ENCODE results near the gene MTIF3. TPM values are rescaled to one million over a fixed set of nuclear protein-coding genes. Genes with fewer than 3 reads are reported as not detected.

MTIF3 gene
- total RNA-seq, 2 donors from 2014 or later: 26.0 to 51.1 TPM

GRCh38 chr13:27432180-27432579 lies 18.2 kb downstream of the MTIF3 start:
- Histone ChIP-seq H3K9me3 (no peaks in the 10 kb centered on the region), H3K27ac (no peak overlapping the region), H3K36me3 (replicated peaks in 1 of 2; ENCODE audit: insufficient read depth in 1 of 2, low read depth in 2 of 2) (peaks cover 0 to 22% of the 10 kb centered on the region in 2 donors), H3K4me1 (peaks cover 6% of the 10 kb centered on the region), H3K27me3 (no peaks in the 10 kb centered on the region), H3K4me3 (no peak overlapping the region)
- TF ChIP-seq POLR2A (IDR thresholded peaks at IDR 0.05): no peak
- no peak for TF ChIP-seq CTCF (IDR thresholded peaks at IDR 0.05)
- WGBS, 2 donors: 77 to 82% methylated on average over 3 of the region's 3 CpGs
- DNase-seq (no peak), ATAC-seq (no peak)
- intact Hi-C loops (cut with DNase I): no loop called here

- Histone ChIP-seq H3K36me3 (replicated peaks in 1 of 2; ENCODE audit: insufficient read depth in 1 of 2, low read depth in 2 of 2) (peaks cover 0 to 8% of the 10 kb centered on the region in 2 donors), H3K9me3 (no peaks in the 10 kb centered on the region), H3K27ac (peak overlapping the region in 1 of 4 donors; percentile 96), H3K4me3 (no peak overlapping the region), H3K4me1 (peaks cover 38% of the 10 kb centered on the region), H3K27me3 (no peaks in the 10 kb centered on the region)
- no peak for TF ChIP-seq CTCF (IDR thresholded peaks at IDR 0.05)
- TF ChIP-seq POLR2A (IDR thresholded peaks at IDR 0.05): no peak
- no peak for DNase-seq
- 78 to 79% methylated on average over 5 of the region's 5 CpGs for WGBS, 2 donors
- intact Hi-C loops (cut with DNase I): no loop called here
- ATAC-seq: no peak
Measured at GRCh38 chr13:27428160-27428559, 22.2 kb downstream of the MTIF3 start.

- peak overlapping the region in 3 of 4 donors; percentile 13 to 96 (median 95) for H3K27ac ChIP-seq
- H3K4me3 ChIP-seq: no peak overlapping the region
- ATAC-seq (no peak), DNase-seq (peak in 1 of 4 donors; percentile 45)
- H3K4me1 ChIP-seq: peaks cover 38% of the 10 kb centered on the region
- intact Hi-C loops (cut with DNase I): no loop called here
- WGBS, 2 donors: 70 to 82% methylated on average over 2 of the region's 2 CpGs
- no peak for TF ChIP-seq CTCF (IDR thresholded peaks at IDR 0.05)
- TF ChIP-seq POLR2A (IDR thresholded peaks at IDR 0.05): no peak
- H3K9me3 ChIP-seq: no peaks in the 10 kb centered on the region
- peaks cover 0 to 8% of the 10 kb centered on the region in 2 donors for H3K36me3 ChIP-seq (replicated peaks in 1 of 2; ENCODE audit: insufficient read depth in 1 of 2, low read depth in 2 of 2)
- no peaks in the 10 kb centered on the region for H3K27me3 ChIP-seq
Measured at GRCh38 chr13:27427641-27428040, 22.7 kb downstream of the MTIF3 start.

DNA sequence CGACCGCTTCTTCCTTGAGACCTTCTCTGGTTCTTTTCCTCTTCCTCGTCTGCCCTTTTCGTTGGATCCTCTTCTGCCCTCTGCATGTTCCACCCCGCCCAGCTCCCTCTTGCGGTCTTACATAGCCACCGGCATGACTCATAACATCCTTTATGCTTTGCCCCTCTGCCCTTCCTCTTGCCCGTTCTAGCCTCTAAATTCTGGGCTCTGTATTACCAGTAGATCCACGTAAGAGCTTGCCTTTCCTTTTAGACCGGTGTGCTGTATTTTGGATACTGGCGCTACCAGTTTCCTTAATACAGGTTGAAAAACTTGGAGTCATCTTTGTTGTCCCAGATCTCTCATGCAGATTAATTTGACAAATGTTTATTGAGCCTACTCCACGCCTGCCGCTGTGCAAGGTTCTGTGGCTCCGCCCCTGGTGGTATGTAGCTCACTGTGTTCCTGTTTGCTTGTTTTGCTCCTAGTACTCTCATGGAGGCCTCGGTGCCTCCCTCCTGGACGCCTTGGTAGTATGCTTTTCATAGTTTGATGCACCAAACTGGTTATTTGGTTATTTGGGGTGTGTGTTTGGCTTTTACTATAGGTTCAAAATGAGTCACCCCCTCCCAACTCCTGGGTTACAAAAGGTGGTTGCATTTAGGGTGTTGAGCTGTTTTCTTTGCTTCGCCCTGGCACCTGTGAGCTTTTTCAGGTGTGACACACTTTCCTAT lies 24.3 kb downstream of the MTIF3 start:
- TF ChIP-seq POLR2A (IDR thresholded peaks at IDR 0.05): peak in 2 of 3 donors; percentile 43 to 61
- TF ChIP-seq CTCF (IDR thresholded peaks at IDR 0.05): peak; percentile 34 to 87 (median 70)
- Histone ChIP-seq H3K9me3 (no peaks in the 10 kb centered on the region), H3K4me1 (peaks cover 38% of the 10 kb centered on the region), H3K4me3 (no peak overlapping the region), H3K36me3 (replicated peaks in 1 of 2; ENCODE audit: insufficient read depth in 1 of 2, low read depth in 2 of 2) (peaks cover 0 to 5% of the 10 kb centered on the region in 2 donors), H3K27me3 (no peaks in the 10 kb centered on the region), H3K27ac (peak overlapping the region; percentile 86 to 96 (median 92))
- intact Hi-C loops (cut with DNase I): no loop called here
- WGBS, 2 donors: 7 to 8% methylated on average over 17 of the region's 17 CpGs
- DNase-seq (peak; percentile 74 to 87 (median 79)), ATAC-seq (peak; percentile 62)

All from body of pancreas (tissue), 4 donors.